BE2C (cell line): ENCODE results near the gene ANGPTL8.

Experiments
- DNase-seq: peaks from one replicate; pipeline ENCODE4 v3.0.0-alpha.2; 2020
- H3K27me3 ChIP-seq: fragments of 250-450 bp; sonication (Bioruptor Pico); 2 replicates; pipeline ENCODE4 v1.5.1; 2020; ENCODE audit warnings: mild to moderate bottlenecking
- H3K36me3 ChIP-seq: fragments of 250-450 bp; sonication (Bioruptor Pico); 2 replicates; pipeline ENCODE4 v1.5.1; 2020; ENCODE audit warnings: mild to moderate bottlenecking
- H3K4me1 ChIP-seq: fragments of 250-450 bp; sonication (Bioruptor Pico); 2 replicates; pipeline ENCODE4 v1.5.1; 2020
- H3K4me3 ChIP-seq: 2 replicates; pipeline ENCODE4 v1.5.1; 2011; ENCODE audit warnings: low read depth, low read length
- H3K9me3 ChIP-seq: fragments of 250-450 bp; sonication (Bioruptor Pico); 2 replicates; pipeline ENCODE4 v1.5.1; 2020
- CTCF ChIP-seq: IDR thresholded peaks from 2 replicates; pipeline ENCODE4 v1.5.1; 2012; ENCODE audit warnings: mild to moderate bottlenecking, low read depth, low read length

Gene ANGPTL8

GRCh38 chr19:11273989-11274388 is 34.6 kb downstream of the ANGPTL8 start:
- H3K27me3 ChIP-seq = no peaks in the 10 kb centered on the region
- H3K9me3 ChIP-seq = no peaks in the 10 kb centered on the region
- TF ChIP-seq CTCF = no peak
- no peak for DNase-seq
- no peak overlapping the region for H3K4me3 ChIP-seq
- H3K4me1 ChIP-seq = no peaks in the 10 kb centered on the region; the same call in 1 of the 2 replicates
- H3K36me3 ChIP-seq = no peaks in the 10 kb centered on the region

- Histone ChIP-seq H3K9me3 (no peaks in the 10 kb centered on the region), H3K4me1 (no peaks in the 10 kb centered on the region), H3K4me3 (no peak overlapping the region), H3K27me3 (no peaks in the 10 kb centered on the region), H3K36me3 (no peaks in the 10 kb centered on the region)
- TF ChIP-seq CTCF = no peak
- no peak for DNase-seq
Observed at GRCh38 chr19:11274533-11275086, 35.2 kb downstream of the ANGPTL8 start.

- no peaks in the 10 kb centered on the region for H3K27me3 ChIP-seq
- no peaks in the 10 kb centered on the region for H3K9me3 ChIP-seq
- DNase-seq = no peak
- H3K4me3 ChIP-seq = no peak overlapping the region
- no peak for TF ChIP-seq CTCF
- H3K36me3 ChIP-seq = no peaks in the 10 kb centered on the region
- no peaks in the 10 kb centered on the region for H3K4me1 ChIP-seq
Observed at GRCh38 chr19:11278670-11279069, 39.3 kb downstream of the ANGPTL8 start.

- DNase-seq = no peak
- no peaks in the 10 kb centered on the region for H3K9me3 ChIP-seq
- no peaks in the 10 kb centered on the region for H3K36me3 ChIP-seq
- no peak for TF ChIP-seq CTCF
- no peaks in the 10 kb centered on the region for H3K27me3 ChIP-seq
- no peaks in the 10 kb centered on the region for H3K4me1 ChIP-seq
- no peak overlapping the region for H3K4me3 ChIP-seq
Observed at GRCh38 chr19:11279505-11280236, 40.3 kb downstream of the ANGPTL8 start.

GRCh38 chr19:11281356-11282049 is 42.1 kb downstream of the ANGPTL8 start:
- no peaks in the 10 kb centered on the region for H3K4me1 ChIP-seq
- no peak for TF ChIP-seq CTCF
- H3K36me3 ChIP-seq = no peaks in the 10 kb centered on the region
- H3K27me3 ChIP-seq = no peaks in the 10 kb centered on the region
- no peaks in the 10 kb centered on the region for H3K9me3 ChIP-seq
- H3K4me3 ChIP-seq = no peak overlapping the region
- no peak for DNase-seq

- H3K4me3 ChIP-seq = no peak overlapping the region
- H3K4me1 ChIP-seq = no peaks in the 10 kb centered on the region
- H3K9me3 ChIP-seq = no peaks in the 10 kb centered on the region
- no peak for TF ChIP-seq CTCF
- no peaks in the 10 kb centered on the region for H3K27me3 ChIP-seq
- DNase-seq = no peak
- H3K36me3 ChIP-seq = no peaks in the 10 kb centered on the region
Observed at GRCh38 chr19:11284515-11284914, 45.1 kb downstream of the ANGPTL8 start.
